HG02938 (cell line): Measurements from ENCODE around the gene DENND4A.
"Not testable (repeated sequence)": the region's sequence is repeated elsewhere in the genome, so short reads cannot be mapped to it uniquely, and the experiment has no call there.

Experiments
- ATAC-seq: cut with Tn5 transposase; IDR thresholded peaks from one replicate; pipeline ENCODE4 v1.9.1; 2021; ENCODE audit warnings: mild to moderate bottlenecking, moderate library complexity; ENCODE audit not compliant: unreplicated experiment

The DENND4A gene

DNA sequence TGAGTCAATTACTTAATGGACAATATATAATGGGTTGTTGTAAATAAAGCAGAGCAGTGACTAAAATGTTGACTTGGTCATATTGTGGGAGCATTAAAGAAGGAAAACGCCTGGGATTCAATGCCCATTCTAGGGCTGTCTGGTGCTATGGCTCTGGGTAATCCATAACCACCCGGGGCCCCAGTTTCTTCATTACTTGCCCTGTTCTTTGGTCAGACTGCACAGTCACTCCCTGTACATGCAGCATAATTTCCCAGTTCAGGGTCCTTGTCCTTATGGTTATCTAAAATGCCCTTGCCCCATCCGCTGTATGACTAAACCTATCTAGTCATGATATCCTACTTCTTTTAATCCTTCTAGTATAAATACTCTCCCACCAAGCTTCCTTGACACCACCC is 27.5 kb upstream of the DENND4A start:
- no peak for ATAC-seq

GRCh38 chr15:65818927-65819562 is 27.0 kb upstream of the DENND4A start:
- ATAC-seq: peak; percentile 79

DNA sequence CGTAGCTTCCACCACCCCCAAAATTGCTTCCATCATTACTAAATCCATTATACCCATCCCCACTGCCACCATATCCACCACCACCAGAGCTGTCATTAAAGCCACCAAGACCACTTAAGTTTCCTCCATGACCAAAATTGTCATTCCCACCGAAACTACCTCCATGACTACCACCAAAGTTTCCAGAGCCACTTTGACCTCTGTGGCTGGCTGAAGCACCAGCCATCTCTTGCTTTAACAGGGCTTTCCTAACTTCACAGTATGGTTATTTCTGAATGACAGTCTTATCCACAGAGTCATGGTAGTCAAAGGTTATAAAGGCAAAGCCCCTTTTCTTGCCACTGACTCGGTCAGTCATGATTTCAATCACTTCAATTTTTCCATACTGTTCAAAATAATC is 24.3 kb upstream of the DENND4A start:
- no peak for ATAC-seq

GRCh38 chr15:65816008-65816407 is 23.9 kb upstream of the DENND4A start:
- not testable (repeated sequence) for ATAC-seq

DNA sequence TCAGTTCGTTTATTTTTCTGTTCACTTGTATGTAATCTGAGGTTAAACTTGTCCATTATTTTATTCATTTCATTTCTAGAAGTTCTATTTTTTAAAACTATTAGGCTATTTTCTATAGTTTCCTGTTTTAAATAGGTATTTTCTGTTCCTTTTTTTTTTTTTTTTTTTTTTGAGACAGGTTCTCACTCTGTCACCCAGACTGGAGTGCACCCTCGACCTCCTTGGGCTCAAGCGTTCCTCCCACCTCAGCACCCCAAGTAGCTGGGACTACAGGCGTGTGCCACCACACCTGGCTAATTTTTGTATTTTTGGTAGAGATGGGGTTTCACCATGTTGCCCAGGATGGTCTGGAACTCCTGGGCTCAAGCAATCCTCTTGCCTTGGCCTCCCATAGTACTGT is 22.2 kb upstream of the DENND4A start:
- not testable (repeated sequence) for ATAC-seq

DNA sequence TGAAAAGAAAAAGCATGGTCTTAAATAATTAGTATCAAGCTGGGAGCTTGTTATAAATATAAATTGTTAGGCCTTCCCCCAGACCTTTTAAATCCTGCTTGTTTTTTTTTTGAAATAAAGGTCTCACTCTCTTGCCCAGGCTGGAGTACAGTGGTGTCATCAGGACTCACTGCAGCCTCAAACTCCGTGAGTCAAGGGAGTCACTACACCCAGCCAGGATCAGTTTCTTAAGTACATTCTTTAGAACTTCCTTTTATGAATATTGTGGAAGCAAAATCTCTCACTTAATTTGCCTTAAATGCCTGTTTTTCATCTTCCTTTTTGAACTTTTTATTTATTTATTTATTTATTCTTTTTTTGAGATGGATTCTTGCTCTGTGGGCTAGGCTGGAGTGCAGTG is 20.8 kb upstream of the DENND4A start:
- ATAC-seq: no peak

GRCh38 chr15:65812467-65812866 is 20.4 kb upstream of the DENND4A start:
- ATAC-seq: no peak

- no peak for ATAC-seq
Observed at GRCh38 chr15:65811835-65812234, 19.7 kb upstream of the DENND4A start.

DNA sequence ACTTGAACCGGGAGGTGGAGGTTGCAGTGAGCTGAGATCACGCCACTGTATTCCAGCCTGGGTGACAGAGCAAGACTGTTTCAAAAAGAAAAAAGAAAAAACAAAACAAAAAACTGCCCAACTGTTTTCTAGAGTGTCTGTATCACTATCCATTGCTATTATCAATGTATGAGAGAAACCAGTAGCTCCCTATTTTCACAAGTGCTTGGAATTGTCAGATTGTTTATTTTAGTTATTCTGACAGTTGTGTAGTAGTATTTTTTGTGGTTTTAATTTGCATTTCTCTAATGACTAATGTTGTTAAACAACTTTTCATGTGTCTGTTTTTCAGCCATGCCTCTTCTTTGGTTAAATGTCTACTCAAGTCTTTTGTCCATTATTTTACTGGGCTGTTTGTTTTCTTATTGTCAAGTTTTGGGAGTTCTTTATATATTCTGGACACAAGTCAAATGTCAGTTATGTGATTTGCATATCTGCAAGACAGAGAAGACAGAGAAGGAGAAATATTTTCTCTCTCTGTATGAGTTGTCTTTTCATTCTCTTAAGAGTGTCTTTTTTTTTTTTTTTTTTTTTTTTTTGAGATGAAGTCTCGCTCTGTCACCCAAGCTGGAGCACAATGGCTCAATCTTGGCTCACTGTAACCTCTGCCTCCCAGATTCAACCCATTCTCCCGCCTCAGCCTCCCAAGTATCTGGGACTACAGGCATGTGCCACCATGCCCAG is 19.1 kb upstream of the DENND4A start:
- not testable (repeated sequence) for ATAC-seq

GRCh38 chr15:65806397-65806796 is 14.3 kb upstream of the DENND4A start:
- no peak for ATAC-seq

DNA sequence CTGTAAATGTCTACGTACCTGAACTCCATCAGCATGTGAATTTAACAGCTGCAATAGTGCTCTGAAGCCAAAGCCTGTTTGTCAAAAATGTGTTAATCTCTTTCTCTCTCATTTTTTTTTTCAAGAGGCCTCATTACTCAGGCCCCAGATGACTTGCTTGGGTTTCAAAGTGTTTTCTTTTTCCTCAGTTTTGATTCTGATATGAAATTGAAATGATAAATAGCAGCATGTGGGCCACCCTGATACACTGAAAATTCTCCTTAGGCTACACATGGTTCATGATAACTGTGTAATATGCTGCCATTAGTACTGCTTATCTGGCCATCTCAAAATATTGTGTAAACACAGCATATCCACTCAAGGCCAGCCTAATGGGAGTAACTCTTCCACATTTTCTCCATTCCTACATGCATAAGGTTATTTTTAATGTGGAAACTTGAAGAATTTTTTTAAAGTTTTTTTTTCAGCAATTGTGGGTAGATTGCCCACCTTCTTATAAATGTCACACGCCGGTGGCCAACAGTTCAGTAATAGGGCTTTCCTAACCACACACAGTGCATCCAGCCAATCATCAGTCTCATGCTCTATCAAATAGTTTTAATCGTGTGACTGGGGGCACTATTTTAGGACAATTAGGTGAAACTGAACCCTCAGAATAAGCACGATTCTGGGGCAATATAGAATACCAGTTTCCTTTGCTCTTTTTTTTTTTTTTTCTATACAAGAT is 13.1 kb upstream of the DENND4A start:
- ATAC-seq: no peak

- ATAC-seq: no peak
Observed at GRCh38 chr15:65804252-65804931, 12.3 kb upstream of the DENND4A start.

DNA sequence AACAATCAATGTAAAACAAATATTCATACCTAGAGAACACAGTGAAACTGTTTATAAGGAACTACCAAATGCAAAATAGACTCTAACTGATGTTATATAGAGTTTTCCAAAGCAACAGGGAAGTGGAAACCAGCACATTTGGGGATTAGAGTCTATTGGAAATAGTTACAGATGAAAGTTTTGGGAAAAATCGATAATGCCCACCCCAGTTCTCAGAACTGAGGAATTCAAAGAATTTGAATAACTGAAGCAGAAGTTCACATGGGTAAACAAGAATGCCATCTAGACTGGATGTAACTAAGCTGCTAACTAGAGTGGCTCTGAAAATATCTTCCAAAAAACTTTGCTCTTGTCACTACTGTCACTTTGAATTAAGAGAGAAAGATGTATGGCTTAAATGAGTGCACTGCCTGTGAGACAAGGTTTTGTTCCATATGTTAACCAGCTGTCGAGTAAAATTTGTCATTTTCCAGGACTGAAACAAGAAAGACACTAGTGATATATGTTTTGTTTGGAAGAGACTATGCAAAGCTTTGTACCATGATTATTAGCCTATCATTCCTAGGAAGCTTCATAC is 9.2 kb upstream of the DENND4A start:
- no peak for ATAC-seq

DNA sequence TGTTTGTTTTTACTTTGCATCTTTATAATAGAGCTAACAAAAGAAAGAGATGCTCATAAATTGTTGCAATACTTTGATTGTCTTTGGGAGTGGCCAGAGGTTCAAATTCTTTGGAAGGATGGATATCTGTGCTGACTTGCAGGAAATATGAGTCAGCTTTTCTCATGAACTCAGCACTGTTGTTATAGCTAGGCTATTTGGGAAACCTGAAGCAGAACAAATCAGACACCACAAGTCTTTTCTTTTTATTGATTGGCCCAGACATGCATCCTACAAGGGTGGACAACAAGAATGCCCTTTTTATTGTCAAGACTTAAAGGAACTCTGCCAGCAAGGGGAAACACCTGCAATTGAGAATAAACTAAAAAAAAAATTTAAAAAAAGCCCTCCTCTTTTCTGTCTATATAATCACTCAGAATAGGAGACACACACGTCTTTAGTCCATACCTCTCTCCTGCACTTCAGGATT is 4.6 kb upstream of the DENND4A start:
- no peak for ATAC-seq

DNA sequence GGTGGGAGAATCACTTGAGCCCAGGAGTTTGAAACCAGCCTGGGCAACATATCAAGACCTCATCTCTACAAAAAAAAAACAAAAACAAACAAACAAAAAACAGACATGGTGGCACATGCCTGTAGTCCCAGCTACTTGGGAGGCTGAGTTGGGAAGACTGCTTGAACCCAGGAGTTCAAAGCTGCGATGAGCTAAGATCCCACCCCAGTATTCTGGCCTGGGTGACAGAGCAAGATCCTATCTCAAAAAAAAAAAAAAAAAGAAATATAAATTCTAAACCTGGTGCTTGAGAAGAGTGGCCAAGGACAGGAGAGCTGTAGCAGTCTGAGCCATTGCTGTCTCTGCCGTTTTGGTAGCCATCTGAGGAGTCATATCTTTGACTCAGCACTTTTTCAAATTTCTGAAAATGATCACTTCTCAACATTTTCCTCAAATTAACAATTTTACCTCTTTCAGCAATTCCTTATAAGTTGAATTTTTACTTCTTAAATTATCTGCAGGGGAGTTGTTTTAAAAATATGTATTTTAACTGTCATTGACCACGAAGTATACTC is 3.6 kb upstream of the DENND4A start:
- no peak for ATAC-seq

DNA sequence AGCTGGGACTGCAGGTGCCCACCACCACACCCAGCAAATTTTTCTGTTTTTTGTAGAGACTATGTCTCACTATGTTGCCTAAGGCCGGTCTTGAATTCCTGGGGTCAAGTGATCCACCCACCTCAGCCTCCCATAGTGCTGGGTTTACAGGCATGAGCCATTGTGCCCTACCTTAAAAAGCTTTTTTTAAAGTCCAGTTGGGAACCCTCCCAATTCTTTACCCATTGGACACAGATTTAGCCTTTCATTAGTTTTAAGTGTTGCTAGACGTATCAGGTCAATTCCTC is 1.7 kb upstream of the DENND4A start:
- ATAC-seq: no peak

DNA sequence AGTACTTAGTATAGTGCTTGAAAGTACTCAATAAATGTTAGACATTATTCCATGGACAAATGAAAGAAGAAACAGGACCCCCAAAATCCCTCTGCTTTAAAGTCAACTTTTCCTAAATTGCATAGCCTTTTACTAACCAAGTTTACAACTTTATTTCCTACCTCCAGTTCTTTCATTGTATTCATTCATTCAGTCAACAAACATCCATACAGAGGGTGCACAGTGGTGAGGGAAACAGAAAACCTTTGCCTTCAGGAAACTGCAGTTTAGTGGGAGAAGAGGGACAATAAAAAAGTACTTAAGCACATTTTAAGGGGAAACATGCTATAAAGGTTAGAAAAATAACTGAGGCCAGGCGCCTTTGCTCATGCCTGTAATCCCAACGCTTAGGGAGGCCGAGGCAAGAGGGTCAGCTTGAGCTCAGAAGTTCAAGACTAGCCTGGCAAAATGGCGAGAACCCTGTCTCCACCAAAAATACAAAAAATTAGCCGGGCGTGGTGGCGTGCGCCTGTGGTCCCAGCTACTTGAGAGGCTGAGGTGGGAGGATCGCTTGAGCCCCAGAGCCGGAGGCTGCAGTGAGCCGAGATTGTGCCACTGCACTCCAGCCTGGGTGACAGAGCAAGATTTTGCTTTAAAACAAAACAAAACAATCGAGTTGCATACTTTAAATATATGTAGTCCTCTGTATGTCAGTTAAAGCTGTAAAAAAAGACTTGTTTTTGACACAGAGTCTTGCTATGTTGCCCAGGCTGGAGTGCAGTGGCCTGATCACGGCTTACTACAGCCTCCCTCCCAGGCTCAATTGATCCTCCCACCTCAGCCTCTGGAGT is 1.1 kb upstream of the DENND4A start:
- ATAC-seq: no peak

GRCh38 chr15:65791335-65792137 is 557 bp downstream of the DENND4A start:
- ATAC-seq: no peak

- no peak for ATAC-seq
Observed at GRCh38 chr15:65790694-65791334, 1.3 kb downstream of the DENND4A start.
